Neural cell (in vitro differentiated cells): Measurements from ENCODE around the gene MT4. TPM values are rescaled to one million over a fixed set of nuclear protein-coding genes. Genes with fewer than 3 reads are reported as not detected.

ENCODE experiments used
- H2AFZ ChIP-seq: fragments of 200-600, 300-800 bp; sonication (generic), shearing (Covaris generic); 2 replicates; pipeline ENCODE4 v1.6.0; 2014; ENCODE audit warnings: low read depth, mild to moderate bottlenecking, antibody characterized with exemption, low read length, moderate library complexity
- H3F3A ChIP-seq: fragments of 200-600 bp; shearing (Covaris generic); 2 replicates; pipeline ENCODE4 v1.6.1; 2016; ENCODE audit warnings: mild to moderate bottlenecking, moderate library complexity, mixed read lengths, antibody characterized with exemption, low read length; ENCODE audit not compliant: insufficient read depth, poor library complexity, severe bottlenecking
- H3K27ac ChIP-seq: fragments of 200-600, 300-800 bp; sonication (generic), shearing (Covaris generic); 2 replicates; pipeline ENCODE4 v1.5.1; 2014; ENCODE audit warnings: mild to moderate bottlenecking, low read length, moderate library complexity
- H3K27me3 ChIP-seq: fragments of 300-800, 200-600 bp; sonication (generic), shearing (Covaris generic); 2 replicates; pipeline ENCODE4 v1.6.0; 2014; ENCODE audit warnings: mild to moderate bottlenecking, low read depth, low read length, moderate library complexity; ENCODE audit not compliant: insufficient read depth
- H3K36me3 ChIP-seq: fragments of 300-800, 200-600 bp; sonication (generic), shearing (Covaris generic); 2 replicates; pipeline ENCODE4 v1.5.1; 2014; ENCODE audit warnings: mild to moderate bottlenecking, antibody characterized with exemption, low read length, moderate library complexity; ENCODE audit not compliant: insufficient read depth
- H3K4me2 ChIP-seq: fragments of 300-800, 200-600 bp; sonication (generic), shearing (Covaris generic); 2 replicates; pipeline ENCODE4 v1.6.0; 2014; ENCODE audit warnings: mild to moderate bottlenecking, low read length
- H3K4me3 ChIP-seq: fragments of 300-800, 200-600 bp; sonication (generic), shearing (Covaris generic); 2 replicates; pipeline ENCODE4 v1.5.1; 2014; ENCODE audit warnings: mild to moderate bottlenecking, low read length, moderate library complexity
- H3K79me2 ChIP-seq: fragments of 200-600 bp; shearing (Covaris generic); replicated peaks from 2 replicates; pipeline ENCODE4 v1.6.0; 2014; ENCODE audit warnings: mild to moderate bottlenecking, low read length, moderate library complexity; ENCODE audit not compliant: insufficient read depth
- H3K9ac ChIP-seq: fragments of 300-800, 200-600 bp; sonication (generic), shearing (Covaris generic); 2 replicates; pipeline ENCODE4 v1.6.1; 2016; ENCODE audit warnings: mild to moderate bottlenecking, low read length, mixed read lengths
- H3K9me2 ChIP-seq: fragments of 200-600 bp; shearing (Covaris generic); 2 replicates; pipeline ENCODE4 v1.6.1; 2016; ENCODE audit warnings: mild to moderate bottlenecking, low read length, mixed read lengths; ENCODE audit not compliant: insufficient read depth
- H3K9me3 ChIP-seq: fragments of 200-600, 300-800 bp; sonication (generic), shearing (Covaris generic); 2 replicates; pipeline ENCODE4 v1.6.1; 2016; ENCODE audit warnings: mild to moderate bottlenecking, mixed run types, low read length, moderate library complexity, mixed read lengths
- H4K20me1 ChIP-seq: fragments of 200-600 bp; shearing (Covaris generic); 2 replicates; pipeline ENCODE4 v1.6.1; 2016; ENCODE audit warnings: mild to moderate bottlenecking, mixed run types; ENCODE audit not compliant: insufficient read depth
- EP300 ChIP-seq: fragments of 450-650 bp; conservative IDR thresholded peaks from 2 replicates; pipeline ENCODE4 v1.6.1; 2014; ENCODE audit warnings: antibody characterized with exemption, mild to moderate bottlenecking, moderate library complexity; ENCODE audit not compliant: poor library complexity, severe bottlenecking
- EZH2 ChIP-seq: fragments of 200-600, 300-800 bp; shearing (Covaris generic), sonication (generic); IDR thresholded peaks from 2 replicates; pipeline ENCODE4 v1.6.1; 2014; ENCODE audit warnings: antibody characterized with exemption, low read length, borderline replicate concordance, mild to moderate bottlenecking; ENCODE audit not compliant: insufficient read depth, poor library complexity, severe bottlenecking
- MXI1 ChIP-seq: fragments of 450-650 bp; conservative IDR thresholded peaks from 2 replicates; pipeline ENCODE4 v1.6.1; 2014; ENCODE audit warnings: antibody characterized with exemption, mild to moderate bottlenecking; ENCODE audit not compliant: poor library complexity, severe bottlenecking
- POLR2AphosphoS5 ChIP-seq: IDR thresholded peaks from 2 replicates; pipeline ENCODE4 v1.6.1; 2012
- RAD21 ChIP-seq: fragments of 450-650 bp; conservative IDR thresholded peaks from 2 replicates; pipeline ENCODE4 v1.6.1; 2014; ENCODE audit warnings: antibody characterized with exemption, mild to moderate bottlenecking, moderate library complexity
- SMC3 ChIP-seq: fragments of 450-650 bp; conservative IDR thresholded peaks from 2 replicates; pipeline ENCODE4 v1.6.1; 2014; ENCODE audit warnings: antibody characterized with exemption, mild to moderate bottlenecking, moderate library complexity; ENCODE audit not compliant: poor library complexity
- TAF1 ChIP-seq: IDR thresholded peaks from 2 replicates; pipeline ENCODE4 v1.6.1; 2012; ENCODE audit warnings: low read depth
- polyA plus RNA-seq: library from polyadenylated mRNA; depleted of rRNA; stranded (reverse); fragments of >200 nt; gene quantifications from 2 replicates; pipeline ENCODE4 v1.2.3, GENCODE V29; 2014
- TF ChIP-seq, protein P1 (sequence below): fragments of 450-650 bp; IDR thresholded peaks from 2 replicates; pipeline ENCODE4 v1.5.1; 2014; ENCODE audit warnings: antibody characterized with exemption, mild to moderate bottlenecking, moderate library complexity; ENCODE audit not compliant: poor library complexity, severe bottlenecking
- TF ChIP-seq, protein P2 (sequence below): IDR thresholded peaks from 2 replicates; pipeline ENCODE4 v1.6.1; 2012; ENCODE audit warnings: borderline replicate concordance

MT4 gene
- polyA plus RNA-seq, 1 donor from 2014 or later = not detected

DNA sequence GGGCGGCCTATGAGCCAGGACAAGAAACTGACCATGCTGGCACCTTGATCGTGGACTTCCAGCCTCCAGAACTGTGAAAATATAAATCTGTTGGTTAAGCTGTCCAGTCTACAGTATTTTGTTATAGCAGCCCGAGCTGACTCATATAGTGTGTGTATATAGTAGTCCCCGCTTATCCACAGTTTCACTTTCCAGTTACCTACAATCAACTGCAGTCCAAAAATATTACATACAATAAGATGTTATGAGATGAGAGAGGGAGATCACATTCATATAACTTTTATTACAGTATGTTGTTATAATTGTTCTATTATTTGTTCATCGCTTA is 29.4 kb downstream of the MT4 start:
- H3K27me3 ChIP-seq = peaks cover 17% of the 10 kb centered on the region
- H2AFZ ChIP-seq = no peak overlapping the region
- TF ChIP-seq TAF1 = no peak
- no peak for TF ChIP-seq POLR2AphosphoS5
- TF ChIP-seq, protein P1, sequence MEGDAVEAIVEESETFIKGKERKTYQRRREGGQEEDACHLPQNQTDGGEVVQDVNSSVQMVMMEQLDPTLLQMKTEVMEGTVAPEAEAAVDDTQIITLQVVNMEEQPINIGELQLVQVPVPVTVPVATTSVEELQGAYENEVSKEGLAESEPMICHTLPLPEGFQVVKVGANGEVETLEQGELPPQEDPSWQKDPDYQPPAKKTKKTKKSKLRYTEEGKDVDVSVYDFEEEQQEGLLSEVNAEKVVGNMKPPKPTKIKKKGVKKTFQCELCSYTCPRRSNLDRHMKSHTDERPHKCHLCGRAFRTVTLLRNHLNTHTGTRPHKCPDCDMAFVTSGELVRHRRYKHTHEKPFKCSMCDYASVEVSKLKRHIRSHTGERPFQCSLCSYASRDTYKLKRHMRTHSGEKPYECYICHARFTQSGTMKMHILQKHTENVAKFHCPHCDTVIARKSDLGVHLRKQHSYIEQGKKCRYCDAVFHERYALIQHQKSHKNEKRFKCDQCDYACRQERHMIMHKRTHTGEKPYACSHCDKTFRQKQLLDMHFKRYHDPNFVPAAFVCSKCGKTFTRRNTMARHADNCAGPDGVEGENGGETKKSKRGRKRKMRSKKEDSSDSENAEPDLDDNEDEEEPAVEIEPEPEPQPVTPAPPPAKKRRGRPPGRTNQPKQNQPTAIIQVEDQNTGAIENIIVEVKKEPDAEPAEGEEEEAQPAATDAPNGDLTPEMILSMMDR = no peak
- no peak for TF ChIP-seq EP300
- no peak for TF ChIP-seq RAD21
- TF ChIP-seq EZH2 = no peak
- no peak for TF ChIP-seq SMC3
- TF ChIP-seq, protein P2, sequence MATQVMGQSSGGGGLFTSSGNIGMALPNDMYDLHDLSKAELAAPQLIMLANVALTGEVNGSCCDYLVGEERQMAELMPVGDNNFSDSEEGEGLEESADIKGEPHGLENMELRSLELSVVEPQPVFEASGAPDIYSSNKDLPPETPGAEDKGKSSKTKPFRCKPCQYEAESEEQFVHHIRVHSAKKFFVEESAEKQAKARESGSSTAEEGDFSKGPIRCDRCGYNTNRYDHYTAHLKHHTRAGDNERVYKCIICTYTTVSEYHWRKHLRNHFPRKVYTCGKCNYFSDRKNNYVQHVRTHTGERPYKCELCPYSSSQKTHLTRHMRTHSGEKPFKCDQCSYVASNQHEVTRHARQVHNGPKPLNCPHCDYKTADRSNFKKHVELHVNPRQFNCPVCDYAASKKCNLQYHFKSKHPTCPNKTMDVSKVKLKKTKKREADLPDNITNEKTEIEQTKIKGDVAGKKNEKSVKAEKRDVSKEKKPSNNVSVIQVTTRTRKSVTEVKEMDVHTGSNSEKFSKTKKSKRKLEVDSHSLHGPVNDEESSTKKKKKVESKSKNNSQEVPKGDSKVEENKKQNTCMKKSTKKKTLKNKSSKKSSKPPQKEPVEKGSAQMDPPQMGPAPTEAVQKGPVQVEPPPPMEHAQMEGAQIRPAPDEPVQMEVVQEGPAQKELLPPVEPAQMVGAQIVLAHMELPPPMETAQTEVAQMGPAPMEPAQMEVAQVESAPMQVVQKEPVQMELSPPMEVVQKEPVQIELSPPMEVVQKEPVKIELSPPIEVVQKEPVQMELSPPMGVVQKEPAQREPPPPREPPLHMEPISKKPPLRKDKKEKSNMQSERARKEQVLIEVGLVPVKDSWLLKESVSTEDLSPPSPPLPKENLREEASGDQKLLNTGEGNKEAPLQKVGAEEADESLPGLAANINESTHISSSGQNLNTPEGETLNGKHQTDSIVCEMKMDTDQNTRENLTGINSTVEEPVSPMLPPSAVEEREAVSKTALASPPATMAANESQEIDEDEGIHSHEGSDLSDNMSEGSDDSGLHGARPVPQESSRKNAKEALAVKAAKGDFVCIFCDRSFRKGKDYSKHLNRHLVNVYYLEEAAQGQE = no peak
- TF ChIP-seq MXI1 = no peak
- no peak overlapping the region for H3K9ac ChIP-seq
- H3K9me2 ChIP-seq = no peaks in the 10 kb centered on the region
- H4K20me1 ChIP-seq = no peaks in the 10 kb centered on the region
- H3K79me2 ChIP-seq = no peaks in the 10 kb centered on the region
- H3K4me3 ChIP-seq = no peak overlapping the region
- H3K9me3 ChIP-seq = no peaks in the 10 kb centered on the region
- no peak overlapping the region for H3K4me2 ChIP-seq
- H3F3A ChIP-seq = no peaks in the 10 kb centered on the region
- H3K36me3 ChIP-seq = no peaks in the 10 kb centered on the region
- H3K27ac ChIP-seq = no peak overlapping the region

DNA sequence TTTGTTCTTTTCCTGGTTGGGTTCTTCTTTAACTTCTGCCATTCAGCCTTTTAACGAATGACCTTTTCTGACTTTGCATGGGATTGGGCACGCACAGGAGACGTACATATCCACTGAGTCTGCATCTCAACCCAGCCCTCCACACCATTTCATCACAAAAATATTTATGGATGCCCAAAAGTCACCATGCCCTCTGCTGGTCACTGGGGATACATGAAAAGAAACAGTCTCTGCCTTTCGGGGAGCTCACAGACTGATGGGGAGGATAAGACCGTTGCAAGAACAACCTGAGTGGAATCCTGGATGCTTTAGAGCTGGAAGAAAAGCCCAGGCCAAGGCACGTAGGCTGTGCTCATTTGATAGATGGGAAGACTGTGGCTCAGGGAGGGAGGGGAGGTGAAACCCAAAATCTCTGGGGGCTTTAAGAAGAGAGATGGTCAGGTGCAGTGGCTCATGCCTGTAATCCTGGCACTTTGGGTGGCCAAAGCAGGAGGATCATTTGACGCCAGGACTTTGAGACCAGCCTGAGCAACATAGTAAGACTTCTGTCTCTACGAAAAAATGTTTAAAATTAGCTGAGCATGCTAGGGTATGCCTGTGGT is 35.6 kb downstream of the MT4 start:
- peaks cover 3% of the 10 kb centered on the region for H3K27me3 ChIP-seq
- H3K4me3 ChIP-seq = no peak overlapping the region
- no peaks in the 10 kb centered on the region for H3K9me3 ChIP-seq
- H4K20me1 ChIP-seq = no peaks in the 10 kb centered on the region
- no peaks in the 10 kb centered on the region for H3F3A ChIP-seq
- H3K36me3 ChIP-seq = no peaks in the 10 kb centered on the region
- no peak overlapping the region for H3K9ac ChIP-seq
- no peak for TF ChIP-seq MXI1
- no peak for TF ChIP-seq EZH2
- TF ChIP-seq POLR2AphosphoS5 = no peak
- TF ChIP-seq RAD21 = no peak
- TF ChIP-seq, protein P1 = no peak
- no peak for TF ChIP-seq EP300
- TF ChIP-seq SMC3 = no peak
- no peak for TF ChIP-seq TAF1
- TF ChIP-seq, protein P2 = no peak
- no peak overlapping the region for H2AFZ ChIP-seq
- H3K9me2 ChIP-seq = no peaks in the 10 kb centered on the region
- H3K27ac ChIP-seq = no peak overlapping the region
- no peaks in the 10 kb centered on the region for H3K79me2 ChIP-seq
- H3K4me2 ChIP-seq = no peak overlapping the region
